MM.1S (cell line): ENCODE measurements around the gene CEP250.

Experiments used
- EZH2 ChIP-seq: fragments of 300-600 bp; sonication (generic); optimal IDR thresholded peaks from 2 replicates; pipeline ENCODE3; 2017; ENCODE audit warnings: low read depth, mild to moderate bottlenecking, antibody characterized with exemption, low read length, mixed read lengths
- TF ChIP-seq, protein P1 (sequence below): fragments of 300-600 bp; sonication (generic); IDR thresholded peaks from 2 replicates; pipeline ENCODE4 v1.5.1; 2016; ENCODE audit warnings: antibody characterized with exemption, low read length, mixed read lengths

DNA sequence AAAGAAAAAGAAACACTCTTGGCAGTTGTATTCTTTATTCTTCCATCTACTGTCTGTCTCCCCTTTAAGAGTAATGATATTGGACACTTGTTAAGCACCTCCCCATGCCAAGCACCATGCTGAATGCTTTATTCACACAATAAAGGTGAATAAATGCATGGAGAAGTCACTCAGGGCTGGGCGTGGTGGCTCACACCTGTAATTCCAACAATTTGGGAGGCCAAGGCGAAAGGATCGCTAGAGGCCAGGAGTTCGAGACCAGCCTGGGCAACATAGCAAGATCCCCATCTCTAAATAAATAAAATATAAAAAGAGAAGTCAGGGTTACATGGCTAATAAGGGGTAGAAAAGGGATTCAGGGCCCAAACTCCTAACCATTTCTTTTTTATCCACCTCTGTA lies 32.1 kb downstream of the CEP250 start:
- TF ChIP-seq, protein P1, sequence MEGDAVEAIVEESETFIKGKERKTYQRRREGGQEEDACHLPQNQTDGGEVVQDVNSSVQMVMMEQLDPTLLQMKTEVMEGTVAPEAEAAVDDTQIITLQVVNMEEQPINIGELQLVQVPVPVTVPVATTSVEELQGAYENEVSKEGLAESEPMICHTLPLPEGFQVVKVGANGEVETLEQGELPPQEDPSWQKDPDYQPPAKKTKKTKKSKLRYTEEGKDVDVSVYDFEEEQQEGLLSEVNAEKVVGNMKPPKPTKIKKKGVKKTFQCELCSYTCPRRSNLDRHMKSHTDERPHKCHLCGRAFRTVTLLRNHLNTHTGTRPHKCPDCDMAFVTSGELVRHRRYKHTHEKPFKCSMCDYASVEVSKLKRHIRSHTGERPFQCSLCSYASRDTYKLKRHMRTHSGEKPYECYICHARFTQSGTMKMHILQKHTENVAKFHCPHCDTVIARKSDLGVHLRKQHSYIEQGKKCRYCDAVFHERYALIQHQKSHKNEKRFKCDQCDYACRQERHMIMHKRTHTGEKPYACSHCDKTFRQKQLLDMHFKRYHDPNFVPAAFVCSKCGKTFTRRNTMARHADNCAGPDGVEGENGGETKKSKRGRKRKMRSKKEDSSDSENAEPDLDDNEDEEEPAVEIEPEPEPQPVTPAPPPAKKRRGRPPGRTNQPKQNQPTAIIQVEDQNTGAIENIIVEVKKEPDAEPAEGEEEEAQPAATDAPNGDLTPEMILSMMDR: no peak
- TF ChIP-seq EZH2: no peak
